Erythroblast (primary cell): ENCODE measurements around the gene CIT.

Experiments
- GATA1 ChIP-seq: IDR thresholded peaks from 2 replicates; pipeline ENCODE4 v1.6.1; 2011; ENCODE audit warnings: low read depth, mild to moderate bottlenecking, control low read depth, low read length, moderate library complexity
- POLR2A ChIP-seq: IDR thresholded peaks from 2 replicates; pipeline ENCODE4 v1.6.1; 2011; ENCODE audit warnings: mild to moderate bottlenecking, low read length

DNA sequence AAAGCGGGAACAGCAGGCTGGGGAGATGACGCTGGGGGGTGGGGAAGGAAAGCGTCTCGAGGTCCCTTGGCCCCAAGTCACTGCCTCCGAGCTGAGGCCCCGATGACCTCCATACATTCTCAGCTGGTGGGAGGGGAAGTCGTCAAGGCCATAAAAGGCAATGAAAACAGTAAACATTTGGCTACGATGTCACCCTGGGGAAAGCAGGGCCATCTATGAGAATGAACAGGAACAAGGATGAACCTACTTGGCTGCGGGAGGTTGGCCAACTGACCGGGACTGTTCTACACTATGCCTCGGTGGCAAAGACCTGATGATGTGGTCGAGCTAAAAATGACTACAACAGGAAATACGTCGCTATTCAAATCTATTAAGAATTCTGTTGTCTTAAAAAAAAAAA lies 189.7 kb downstream of the CIT start:
- TF ChIP-seq POLR2A (no peak), GATA1 (no peak)
